ENCODE measurements around the gene TMEM254. TPM values are rescaled to one million over a fixed set of nuclear protein-coding genes. Genes with fewer than 3 reads are reported as not detected.
"Not testable (repeated sequence)": the region's sequence is repeated elsewhere in the genome, so short reads cannot be mapped to it uniquely, and the experiment has no call there.

Gene TMEM254, protein sequence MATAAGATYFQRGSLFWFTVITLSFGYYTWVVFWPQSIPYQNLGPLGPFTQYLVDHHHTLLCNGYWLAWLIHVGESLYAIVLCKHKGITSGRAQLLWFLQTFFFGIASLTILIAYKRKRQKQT
- polyA plus RNA-seq (2013, experiment 1 of 4) = 48.3 TPM
- 53.0 TPM for polyA plus RNA-seq (2013, experiment 2 of 4)
- polyA plus RNA-seq (2013, experiment 3 of 4) = 41.1 TPM
- polyA plus RNA-seq (2013, experiment 4 of 4) = 52.7 TPM

DNA sequence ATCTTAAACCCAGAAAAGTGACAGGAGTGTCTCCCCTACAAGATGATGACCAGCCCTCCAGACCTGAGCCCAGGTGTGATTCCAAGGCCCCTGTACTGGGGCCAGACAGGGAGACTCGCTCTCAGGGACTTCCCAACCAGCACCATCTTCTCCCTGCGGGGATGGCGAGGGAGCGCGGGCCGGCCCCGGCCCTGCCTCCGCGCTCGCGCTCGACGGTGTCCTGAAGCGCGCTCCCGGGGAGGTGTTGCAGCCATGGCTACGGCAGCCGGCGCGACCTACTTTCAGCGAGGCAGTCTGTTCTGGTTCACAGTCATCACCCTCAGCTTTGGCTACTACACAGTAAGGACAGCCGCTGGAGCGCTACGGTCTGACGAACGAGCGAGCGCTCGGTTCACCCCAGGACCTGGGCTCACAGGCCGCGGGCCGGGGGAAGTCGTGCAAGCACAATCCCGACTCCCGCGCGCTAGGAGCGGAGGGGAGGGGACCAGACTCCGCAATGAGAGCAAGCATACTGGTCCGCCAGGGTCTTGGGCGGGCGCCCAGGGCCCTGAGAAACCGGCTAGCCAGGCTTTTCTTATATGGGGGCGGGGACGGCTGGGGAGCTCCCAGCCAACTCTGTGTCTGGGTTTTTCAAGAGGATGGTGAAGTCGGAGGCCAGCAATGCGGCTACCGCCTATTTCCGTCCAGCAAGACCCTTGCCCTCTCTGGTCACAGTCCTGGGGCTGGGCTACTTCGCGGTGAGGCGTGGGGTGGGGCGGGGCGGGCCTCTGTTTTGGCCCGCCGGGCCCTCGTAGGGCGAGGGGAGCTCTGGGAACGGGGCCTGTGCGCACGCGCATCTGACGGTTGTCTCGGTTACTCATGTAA, at the start of gene TMEM254:
Gene TMEM254, plus strand, starts transcription at position 218 of the 864 bp plus-strand sequence. Its CDS starts 35 bp downstream, at position 253.
- Histone ChIP-seq H3K4me3 (ENCODE audit: insufficient read depth, low read depth, low read length) (peak within 1 kb of the TSS; percentile 62), H3K36me3 (ENCODE audit: control insufficient read depth, insufficient read depth, low read length) (no peaks in the 10 kb centered on the region), H3K9me3 (ENCODE audit: control insufficient read depth, low read length) (no peaks in the 10 kb centered on the region), H3K4me1 (ENCODE audit: control insufficient read depth, insufficient read depth, low read length) (peaks cover 6% of the 10 kb centered on the region), H3K27me3 (ENCODE audit: control insufficient read depth, insufficient read depth, low read length, poor library complexity, severe bottlenecking) (no peaks in the 10 kb centered on the region), H3K27ac (ENCODE audit: insufficient read depth, low read depth, low read length, poor library complexity, severe bottlenecking) (peak within 1 kb of the TSS; percentile 89)
- 0% methylated on average over 64 of the region's 64 CpGs for WGBS, 2 experiments

DNA sequence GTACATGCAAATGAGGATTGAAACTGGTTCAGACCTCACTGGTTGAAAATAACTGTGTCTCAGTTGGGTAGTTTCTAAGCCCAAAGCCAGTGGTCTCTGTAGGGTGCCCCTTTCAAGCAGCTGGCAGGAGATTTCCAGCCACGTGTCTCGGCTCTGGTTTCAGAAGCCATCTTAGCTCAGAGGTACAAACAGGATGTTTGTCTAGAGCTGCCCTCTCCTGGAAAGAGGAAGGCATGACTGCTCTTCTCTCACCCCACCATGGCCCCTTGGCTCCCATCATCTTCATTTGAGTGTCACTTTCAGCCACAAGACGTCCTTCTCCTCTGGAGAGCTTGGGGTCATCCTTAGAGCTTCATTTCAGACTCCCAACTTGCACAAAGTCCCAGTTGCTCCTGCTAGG, 49.3 kb upstream of the TMEM254 start:
- not testable (repeated sequence) for H3K4me3 ChIP-seq (ENCODE audit: insufficient read depth, low read depth, low read length); H3K36me3 ChIP-seq (ENCODE audit: control insufficient read depth, insufficient read depth, low read length); H3K4me1 ChIP-seq (ENCODE audit: control insufficient read depth, insufficient read depth, low read length); H3K27me3 ChIP-seq (ENCODE audit: control insufficient read depth, insufficient read depth, low read length, poor library complexity, severe bottlenecking); H3K27ac ChIP-seq (ENCODE audit: insufficient read depth, low read depth, low read length, poor library complexity, severe bottlenecking); H3K9me3 ChIP-seq (ENCODE audit: control insufficient read depth, low read length)
- 10 to 22% methylated on average over 3 of the region's 3 CpGs for WGBS, 2 experiments

DNA sequence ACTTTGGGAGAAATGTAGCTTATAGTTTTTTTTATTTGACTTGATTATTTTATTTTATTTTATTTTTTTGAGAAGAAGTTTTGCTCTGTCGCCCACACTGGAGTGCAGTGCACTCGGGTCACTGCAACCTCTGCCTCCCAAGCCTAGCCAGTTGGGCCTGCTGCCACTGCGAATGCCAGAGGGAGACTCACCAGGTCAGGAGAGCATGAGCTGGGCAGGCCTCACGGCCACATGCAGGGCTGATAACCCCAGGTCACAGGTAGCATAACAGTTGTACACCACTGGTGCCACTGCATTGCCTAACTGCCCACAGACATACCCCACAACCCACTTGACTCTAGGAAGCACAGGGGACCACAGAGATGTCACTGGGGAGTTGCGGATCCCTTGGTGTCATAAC, 48.6 kb upstream of the TMEM254 start:
- 57% methylated on average over 5 of the region's 5 CpGs for WGBS, 2 experiments
- H3K36me3 ChIP-seq (ENCODE audit: control insufficient read depth, insufficient read depth, low read length); H3K4me1 ChIP-seq (ENCODE audit: control insufficient read depth, insufficient read depth, low read length); H3K27ac ChIP-seq (ENCODE audit: insufficient read depth, low read depth, low read length, poor library complexity, severe bottlenecking); H3K9me3 ChIP-seq (ENCODE audit: control insufficient read depth, low read length); H3K4me3 ChIP-seq (ENCODE audit: insufficient read depth, low read depth, low read length); H3K27me3 ChIP-seq (ENCODE audit: control insufficient read depth, insufficient read depth, low read length, poor library complexity, severe bottlenecking): not testable (repeated sequence)

DNA sequence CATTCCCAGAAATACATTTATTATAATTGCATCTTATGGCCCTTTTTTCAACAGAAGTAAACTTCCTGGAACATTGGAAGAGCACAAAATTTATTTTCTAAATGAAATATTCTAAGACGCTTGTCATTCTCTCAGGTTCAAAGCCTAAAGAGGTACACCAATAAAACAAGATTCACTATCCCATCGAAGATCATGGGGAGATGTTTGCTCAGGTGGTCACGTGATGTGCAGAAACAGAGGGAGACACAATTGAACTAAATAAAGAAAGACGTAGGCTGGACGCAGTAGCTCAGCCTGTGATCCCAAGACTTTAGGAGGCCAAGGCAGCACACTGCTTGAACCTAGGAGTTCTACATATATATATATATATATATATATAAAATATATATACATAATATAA, 46.0 kb upstream of the TMEM254 start:
- 92 to 96% methylated on average over 5 of the region's 5 CpGs for WGBS, 2 experiments
- no peak overlapping the region for H3K4me3 ChIP-seq (ENCODE audit: insufficient read depth, low read depth, low read length)
- H3K36me3 ChIP-seq (ENCODE audit: control insufficient read depth, insufficient read depth, low read length) = no peaks in the 10 kb centered on the region
- H3K27ac ChIP-seq (ENCODE audit: insufficient read depth, low read depth, low read length, poor library complexity, severe bottlenecking) = no peak overlapping the region
- H3K27me3 ChIP-seq (ENCODE audit: control insufficient read depth, insufficient read depth, low read length, poor library complexity, severe bottlenecking) = no peaks in the 10 kb centered on the region
- no peaks in the 10 kb centered on the region for H3K4me1 ChIP-seq (ENCODE audit: control insufficient read depth, insufficient read depth, low read length)
- H3K9me3 ChIP-seq (ENCODE audit: control insufficient read depth, low read length) = no peaks in the 10 kb centered on the region

DNA sequence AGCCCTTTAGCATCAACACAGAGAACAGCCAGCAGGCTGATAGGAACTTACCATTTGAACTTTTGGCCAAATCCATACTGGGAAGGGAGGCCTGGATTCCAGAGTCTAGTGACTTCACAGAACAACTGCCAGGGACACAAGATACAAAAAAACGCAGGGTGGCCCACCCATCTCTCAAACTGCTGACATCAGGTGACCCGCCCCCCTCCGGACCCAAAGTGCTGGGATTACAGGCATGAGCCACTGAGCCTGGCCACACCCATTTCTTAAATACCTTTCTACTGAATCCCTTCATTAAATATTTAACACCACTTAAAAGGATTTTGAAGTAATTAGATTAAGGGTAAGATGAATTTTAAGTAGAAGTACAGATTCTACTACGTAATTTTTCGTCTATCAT, 43.7 kb upstream of the TMEM254 start:
- not testable (repeated sequence) for H3K36me3 ChIP-seq (ENCODE audit: control insufficient read depth, insufficient read depth, low read length); H3K4me1 ChIP-seq (ENCODE audit: control insufficient read depth, insufficient read depth, low read length); H3K9me3 ChIP-seq (ENCODE audit: control insufficient read depth, low read length); H3K27me3 ChIP-seq (ENCODE audit: control insufficient read depth, insufficient read depth, low read length, poor library complexity, severe bottlenecking); H3K4me3 ChIP-seq (ENCODE audit: insufficient read depth, low read depth, low read length); H3K27ac ChIP-seq (ENCODE audit: insufficient read depth, low read depth, low read length, poor library complexity, severe bottlenecking)
- WGBS, 2 experiments = 85 to 91% methylated on average over 4 to 5 of the region's 5 CpGs

DNA sequence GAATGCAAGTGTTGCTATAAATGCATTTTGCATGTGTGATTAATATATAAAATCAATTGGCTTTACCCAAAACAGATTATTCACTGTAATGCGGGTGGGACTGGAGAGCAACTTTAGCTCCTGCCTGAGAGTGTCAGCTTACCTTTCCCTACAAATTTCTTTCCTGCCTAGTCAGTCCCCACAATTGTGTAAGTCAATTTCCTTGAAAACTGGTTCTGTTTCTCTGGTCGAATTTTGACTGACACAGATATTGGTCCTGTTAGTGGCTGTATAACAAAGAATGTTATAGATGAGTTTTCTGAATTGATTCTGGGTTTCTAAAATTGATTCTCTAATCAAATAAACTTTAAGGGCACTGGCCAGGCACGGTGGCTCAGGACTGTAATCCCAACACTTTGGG, 43.0 kb upstream of the TMEM254 start:
- H3K36me3 ChIP-seq (ENCODE audit: control insufficient read depth, insufficient read depth, low read length); H3K27ac ChIP-seq (ENCODE audit: insufficient read depth, low read depth, low read length, poor library complexity, severe bottlenecking); H3K9me3 ChIP-seq (ENCODE audit: control insufficient read depth, low read length); H3K4me3 ChIP-seq (ENCODE audit: insufficient read depth, low read depth, low read length); H3K27me3 ChIP-seq (ENCODE audit: control insufficient read depth, insufficient read depth, low read length, poor library complexity, severe bottlenecking); H3K4me1 ChIP-seq (ENCODE audit: control insufficient read depth, insufficient read depth, low read length): not testable (repeated sequence)
- WGBS, 2 experiments = 87 to 91% methylated on average over 3 of the region's 3 CpGs

DNA sequence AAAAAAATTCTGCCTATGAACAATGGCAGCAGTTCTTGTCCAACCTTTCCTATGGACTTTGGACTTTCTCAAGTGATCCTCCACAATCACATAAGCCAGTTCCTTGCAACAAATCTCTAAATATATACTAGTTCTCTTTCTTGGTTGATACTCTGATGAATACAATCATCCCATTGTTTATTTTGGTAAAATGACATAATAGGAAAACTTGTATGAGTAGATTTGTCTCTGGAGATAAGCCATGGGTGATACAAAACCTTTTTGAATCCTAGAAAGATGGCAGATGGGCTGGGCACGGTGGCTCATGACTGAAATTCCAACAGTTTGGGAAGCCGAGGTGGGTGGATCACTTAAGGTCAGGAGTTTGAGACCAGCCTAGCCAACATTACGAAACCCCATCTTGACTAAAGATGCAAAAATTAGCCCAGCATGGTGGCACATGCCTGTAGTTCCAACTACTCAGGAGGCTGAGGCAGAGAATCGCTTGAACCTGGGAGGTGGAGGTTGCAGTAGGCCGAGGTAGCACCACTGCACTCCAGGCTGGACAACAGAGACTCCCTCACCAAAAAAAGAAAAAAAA, 41.5 kb upstream of the TMEM254 start:
- H3K9me3 ChIP-seq (ENCODE audit: control insufficient read depth, low read length); H3K4me1 ChIP-seq (ENCODE audit: control insufficient read depth, insufficient read depth, low read length); H3K4me3 ChIP-seq (ENCODE audit: insufficient read depth, low read depth, low read length); H3K36me3 ChIP-seq (ENCODE audit: control insufficient read depth, insufficient read depth, low read length); H3K27me3 ChIP-seq (ENCODE audit: control insufficient read depth, insufficient read depth, low read length, poor library complexity, severe bottlenecking); H3K27ac ChIP-seq (ENCODE audit: insufficient read depth, low read depth, low read length, poor library complexity, severe bottlenecking): not testable (repeated sequence)
- 93 to 94% methylated on average over 5 of the region's 5 CpGs for WGBS, 2 experiments

DNA sequence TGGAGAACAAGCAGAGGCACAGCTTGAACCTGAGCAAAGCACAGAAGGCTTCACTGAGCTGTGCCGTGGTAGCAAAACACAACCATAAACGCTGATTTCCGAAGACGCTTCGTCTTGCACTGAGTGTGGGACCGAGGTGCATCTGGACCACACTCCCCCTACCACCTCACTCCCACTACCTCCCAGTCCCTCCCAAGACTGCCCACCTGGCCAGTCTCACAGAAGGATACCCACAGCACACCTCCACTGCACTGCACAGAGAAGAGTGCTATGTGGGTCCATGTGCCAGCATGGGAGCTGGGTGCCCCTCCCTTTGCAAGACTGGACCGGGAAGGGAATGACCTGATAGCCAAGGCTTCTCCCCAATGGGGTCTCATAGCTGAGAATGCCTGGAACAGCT, 40.2 kb upstream of the TMEM254 start:
- not testable (repeated sequence) for H3K9me3 ChIP-seq (ENCODE audit: control insufficient read depth, low read length); H3K27me3 ChIP-seq (ENCODE audit: control insufficient read depth, insufficient read depth, low read length, poor library complexity, severe bottlenecking); H3K4me1 ChIP-seq (ENCODE audit: control insufficient read depth, insufficient read depth, low read length); H3K4me3 ChIP-seq (ENCODE audit: insufficient read depth, low read depth, low read length); H3K27ac ChIP-seq (ENCODE audit: insufficient read depth, low read depth, low read length, poor library complexity, severe bottlenecking); H3K36me3 ChIP-seq (ENCODE audit: control insufficient read depth, insufficient read depth, low read length)
- WGBS, 2 experiments = 88 to 94% methylated on average over 1 of the region's 7 CpGs

DNA sequence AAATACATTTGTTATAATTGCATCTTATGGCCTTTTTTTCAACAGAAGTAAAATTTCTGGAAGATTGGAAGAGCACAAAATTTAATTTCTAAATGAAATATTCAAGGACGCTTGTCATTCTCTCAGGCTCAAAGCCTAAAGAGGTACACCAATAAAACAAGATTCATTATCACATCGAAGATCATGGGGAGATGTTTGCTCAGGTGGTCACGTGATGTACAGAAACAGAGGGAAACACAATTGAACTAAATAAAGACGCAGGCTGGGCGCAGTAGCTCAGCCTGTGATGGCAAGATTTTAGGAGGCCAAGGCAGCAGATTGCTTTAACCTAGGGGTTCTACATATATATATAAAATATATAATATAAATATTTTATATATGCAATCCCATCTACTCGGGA, 37.3 kb upstream of the TMEM254 start:
- 95 to 96% methylated on average over 5 of the region's 6 CpGs for WGBS, 2 experiments
- no peaks in the 10 kb centered on the region for H3K36me3 ChIP-seq (ENCODE audit: control insufficient read depth, insufficient read depth, low read length)
- H3K4me1 ChIP-seq (ENCODE audit: control insufficient read depth, insufficient read depth, low read length) = no peaks in the 10 kb centered on the region
- H3K9me3 ChIP-seq (ENCODE audit: control insufficient read depth, low read length) = no peaks in the 10 kb centered on the region
- no peak overlapping the region for H3K4me3 ChIP-seq (ENCODE audit: insufficient read depth, low read depth, low read length)
- no peak overlapping the region for H3K27ac ChIP-seq (ENCODE audit: insufficient read depth, low read depth, low read length, poor library complexity, severe bottlenecking)
- H3K27me3 ChIP-seq (ENCODE audit: control insufficient read depth, insufficient read depth, low read length, poor library complexity, severe bottlenecking) = no peaks in the 10 kb centered on the region

DNA sequence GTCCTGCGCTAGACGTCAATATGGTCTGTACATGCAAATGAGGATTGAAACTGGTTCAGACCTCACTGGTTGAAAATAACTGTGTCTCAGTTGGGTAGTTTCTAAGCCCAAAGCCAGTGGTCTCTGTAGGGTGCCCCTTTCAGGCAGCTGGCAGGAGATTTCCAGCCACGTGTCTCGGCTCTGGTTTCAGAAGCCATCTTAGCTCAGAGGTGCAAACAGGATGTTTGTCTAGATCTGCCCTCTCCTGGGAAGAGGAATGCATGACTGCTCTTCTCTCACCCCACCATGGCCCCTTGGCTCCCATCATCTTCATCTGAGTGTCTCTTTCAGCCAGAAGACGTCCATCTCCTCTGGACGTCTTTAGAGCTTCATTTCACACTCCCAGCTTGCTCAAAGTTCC, 33.5 kb upstream of the TMEM254 start:
- H3K27ac ChIP-seq (ENCODE audit: insufficient read depth, low read depth, low read length, poor library complexity, severe bottlenecking); H3K4me1 ChIP-seq (ENCODE audit: control insufficient read depth, insufficient read depth, low read length); H3K9me3 ChIP-seq (ENCODE audit: control insufficient read depth, low read length); H3K36me3 ChIP-seq (ENCODE audit: control insufficient read depth, insufficient read depth, low read length); H3K27me3 ChIP-seq (ENCODE audit: control insufficient read depth, insufficient read depth, low read length, poor library complexity, severe bottlenecking); H3K4me3 ChIP-seq (ENCODE audit: insufficient read depth, low read depth, low read length): not testable (repeated sequence)
- 64 to 68% methylated on average over 6 of the region's 6 CpGs for WGBS, 2 experiments
